ENCODE results near the gene CFAP97.

Gene CFAP97

GRCh38 chr4:185139736-185140135, 64.1 kb downstream of the CFAP97 start:
- H2AFZ ChIP-seq (ENCODE audit: low read depth): no peak overlapping the region
- H3K27ac ChIP-seq: no peak overlapping the region
- no peak overlapping the region for H3K4me2 ChIP-seq
- no peak overlapping the region for H3K4me3 ChIP-seq (IDR thresholded peaks at IDR 0.05; ENCODE audit: insufficient read depth, low read depth, low read length)
- TF ChIP-seq CTCF (conservative IDR thresholded peaks at IDR 0.05; ENCODE audit: low read depth, low read length): no peak
- peaks cover 4% of the 10 kb centered on the region; the same call in 1 of the 2 replicates for H3K79me2 ChIP-seq (ENCODE audit: insufficient read depth, low read depth)
- peaks cover 19% of the 10 kb centered on the region for H3K4me1 ChIP-seq (ENCODE audit: low read depth, poor library complexity, severe bottlenecking)
- H3K36me3 ChIP-seq (ENCODE audit: insufficient read depth): no peaks in the 10 kb centered on the region
- H4K20me1 ChIP-seq (ENCODE audit: insufficient read depth): no peaks in the 10 kb centered on the region
- H3K9ac ChIP-seq: no peak overlapping the region
- no peaks in the 10 kb centered on the region for H3K27me3 ChIP-seq (ENCODE audit: insufficient read depth, low read depth)

- H3K27ac ChIP-seq: no peak overlapping the region
These were observed 65.6 kb downstream of the CFAP97 start for GRCh38 chr4:185138161-185138560.

GRCh38 chr4:185137233-185137925, 66.4 kb downstream of the CFAP97 start:
- H2AFZ ChIP-seq (ENCODE audit: low read depth): no peak overlapping the region
- no peaks in the 10 kb centered on the region; the same call in 1 of the 2 replicates for H3K36me3 ChIP-seq (ENCODE audit: insufficient read depth)
- H3K27me3 ChIP-seq (ENCODE audit: insufficient read depth, low read depth): no peaks in the 10 kb centered on the region
- no peak for TF ChIP-seq CTCF (conservative IDR thresholded peaks at IDR 0.05; ENCODE audit: low read depth, low read length)
- no peak overlapping the region for H3K9ac ChIP-seq
- peaks cover 12% of the 10 kb centered on the region for H3K4me1 ChIP-seq (ENCODE audit: low read depth, poor library complexity, severe bottlenecking)
- no peaks in the 10 kb centered on the region for H4K20me1 ChIP-seq (ENCODE audit: insufficient read depth)
- H3K4me2 ChIP-seq: no peak overlapping the region
- no peaks in the 10 kb centered on the region for H3K79me2 ChIP-seq (ENCODE audit: insufficient read depth, low read depth)
- no peak overlapping the region for H3K4me3 ChIP-seq (IDR thresholded peaks at IDR 0.05; ENCODE audit: insufficient read depth, low read depth, low read length)
- no peak overlapping the region for H3K27ac ChIP-seq

More at GRCh38 chr4:185138161-185138560, 65.6 kb downstream of the CFAP97 start:
- H3K27me3 ChIP-seq (ENCODE audit: insufficient read depth, low read depth): no peaks in the 10 kb centered on the region
- H3K9ac ChIP-seq: no peak overlapping the region
- no peak overlapping the region for H2AFZ ChIP-seq (ENCODE audit: low read depth)
- H3K4me1 ChIP-seq (ENCODE audit: low read depth, poor library complexity, severe bottlenecking): peaks cover 15% of the 10 kb centered on the region
- H4K20me1 ChIP-seq (ENCODE audit: insufficient read depth): no peaks in the 10 kb centered on the region
- H3K36me3 ChIP-seq (ENCODE audit: insufficient read depth): no peaks in the 10 kb centered on the region
- no peak overlapping the region for H3K4me2 ChIP-seq
- TF ChIP-seq CTCF (conservative IDR thresholded peaks at IDR 0.05; ENCODE audit: low read depth, low read length): no peak
- H3K79me2 ChIP-seq (ENCODE audit: insufficient read depth, low read depth): no peaks in the 10 kb centered on the region
- H3K4me3 ChIP-seq (IDR thresholded peaks at IDR 0.05; ENCODE audit: insufficient read depth, low read depth, low read length): no peak overlapping the region

- Histone ChIP-seq H4K20me1 (ENCODE audit: insufficient read depth) (no peaks in the 10 kb centered on the region), H3K4me1 (ENCODE audit: low read depth, poor library complexity, severe bottlenecking) (peaks cover 8% of the 10 kb centered on the region), H3K79me2 (ENCODE audit: insufficient read depth, low read depth) (no peaks in the 10 kb centered on the region), H3K36me3 (ENCODE audit: insufficient read depth) (no peaks in the 10 kb centered on the region; the same call in 1 of the 2 replicates), H2AFZ (ENCODE audit: low read depth) (no peak overlapping the region), H3K9ac (no peak overlapping the region), H3K4me2 (no peak overlapping the region), H3K27ac (no peak overlapping the region), H3K4me3 (IDR thresholded peaks at IDR 0.05; ENCODE audit: insufficient read depth, low read depth, low read length) (no peak overlapping the region), H3K27me3 (ENCODE audit: insufficient read depth, low read depth) (no peaks in the 10 kb centered on the region)
- peak; percentile 99 for TF ChIP-seq CTCF (conservative IDR thresholded peaks at IDR 0.05; ENCODE audit: low read depth, low read length)
These were observed 69.4 kb downstream of the CFAP97 start for GRCh38 chr4:185134307-185134869.

Data from KMS-11 (cell line).